AG04449 (cell line): ENCODE data around the gene P2RY6.

Source experiments
- CTCF ChIA-PET: fragments of 350-600 bp; formaldehyde crosslinking; extraction: SDS; loops from one replicate; lab custom pipeline; 2021; ENCODE audit warnings: antibody characterized with exemption; lab: Yijun Ruan, JAX
- POLR2A ChIA-PET: fragments of 400-600, 350-600 bp; formaldehyde crosslinking; extraction: SDS; loops from one replicate; lab custom pipeline; 2020; ENCODE audit warnings: antibody characterized with exemption, inconsistent platforms; lab: Yijun Ruan, JAX
- DNase-seq: peaks from one replicate; pipeline ENCODE4 v3.0.0-alpha.2; 2010; ENCODE audit warnings: low read depth, low spot score
- H3K4me3 ChIP-seq: 2 replicates; pipeline ENCODE4 v1.5.1; 2011; ENCODE audit warnings: low read depth, mild to moderate bottlenecking, control low read depth, low read length
- CTCF ChIP-seq: IDR thresholded peaks from one replicate; pipeline ENCODE4 v1.5.1; 2011; ENCODE audit warnings: mild to moderate bottlenecking, moderate library complexity, low read length, control low read depth, inconsistent platforms; ENCODE audit not compliant: insufficient read depth; ENCODE audit errors: missing control alignments

Gene P2RY6

GRCh38 chr11:73308003-73308960 is 36.1 kb downstream of the P2RY6 start, which contains the start of gene ARHGEF17:
Gene ARHGEF17, plus strand, starts transcription at chr11:73308276. Its CDS starts 363 bp downstream, at chr11:73308639.
- CTCF ChIA-PET, result interaction anchor here (0.9 to 28.8 kb wide), 25 partner anchors 9 to 468 kb away, joined by 3 to 605 read pairs (median 10); partner anchors contain the start of gene P2RY6
- no peak for TF ChIP-seq CTCF
- H3K4me3 ChIP-seq, result peak within 1 kb of the TSS; percentile 81
- POLR2A ChIA-PET, result interaction anchor here (0.6 to 4.7 kb wide), 17 partner anchors 9 to 352 kb away, joined by 3 to 64 read pairs (median 4); partner anchors contain the start of gene RELT
- no peak for DNase-seq

- CTCF ChIA-PET, result interaction anchor here (0.9 to 28.8 kb wide), 12 partner anchors 8 to 469 kb away, joined by 3 to 605 read pairs (median 6); no protein-coding TSS in a partner anchor
- no peak for TF ChIP-seq CTCF
- peak overlapping the region; percentile 81 for H3K4me3 ChIP-seq
- DNase-seq, result peak; percentile 75
- POLR2A ChIA-PET, result interaction anchor here (0.6 to 4.7 kb wide), 15 partner anchors 10 to 351 kb away, joined by 3 to 64 read pairs (median 4); partner anchors contain the start of gene RELT
Measured at GRCh38 chr11:73308961-73309919, 37.1 kb downstream of the P2RY6 start.

GRCh38 chr11:73310076-73310475 is 37.9 kb downstream of the P2RY6 start:
- POLR2A ChIA-PET, result interaction anchor here (1.3 to 4.7 kb wide), 3 partner anchors 12 to 26 kb away, joined by 12 to 64 read pairs (median 47); no protein-coding TSS in a partner anchor
- H3K4me3 ChIP-seq, result peak overlapping the region; percentile 81
- TF ChIP-seq CTCF, result no peak
- CTCF ChIA-PET, result interaction anchor here (1.4 to 28.8 kb wide), 7 partner anchors 9 to 351 kb away, joined by 3 to 605 read pairs (median 190); no protein-coding TSS in a partner anchor
- no peak for DNase-seq

GRCh38 chr11:73310661-73311393 is 38.7 kb downstream of the P2RY6 start:
- ChIA-PET POLR2A (interaction anchor here (4.1 to 4.7 kb wide), 2 partner anchors 12 to 25 kb away, joined by 47 to 64 read pairs; no protein-coding TSS in a partner anchor), CTCF (interaction anchor here (1.4 to 28.8 kb wide), 7 partner anchors 9 to 64 kb away, joined by 3 to 605 read pairs (median 190); no protein-coding TSS in a partner anchor)
- no peak for DNase-seq
- TF ChIP-seq CTCF, result no peak
- peak overlapping the region; percentile 81 for H3K4me3 ChIP-seq

GRCh38 chr11:73311394-73311869 is 39.3 kb downstream of the P2RY6 start:
- TF ChIP-seq CTCF, result no peak
- POLR2A ChIA-PET, result no interaction called here
- DNase-seq, result no peak
- CTCF ChIA-PET, result interaction anchor here (1.5 to 28.8 kb wide), 5 partner anchors 9 to 40 kb away, joined by 4 to 605 read pairs (median 252); no protein-coding TSS in a partner anchor
- peak overlapping the region; percentile 81 for H3K4me3 ChIP-seq
